DOHH2 (cell line): ENCODE measurements around the gene RNLS.

Experiments used
- H3F3A ChIP-seq: fragments of 200-600 bp; sonication (generic), shearing (Covaris generic); 2 replicates; pipeline ENCODE4 v1.6.0; 2016; ENCODE audit warnings: antibody characterized with exemption, mild to moderate bottlenecking; ENCODE audit not compliant: control insufficient read depth, insufficient read depth
- H3K27ac ChIP-seq: fragments of 200-600 bp; sonication (generic); 2 replicates; pipeline ENCODE4 v1.5.1; 2014; ENCODE audit warnings: low read depth, mild to moderate bottlenecking, low read length, moderate library complexity
- H3K27me3 ChIP-seq: fragments of 200-600 bp; sonication (generic); 2 replicates; pipeline ENCODE4 v1.6.1; 2014; ENCODE audit warnings: mild to moderate bottlenecking, low read length, mixed read lengths; ENCODE audit not compliant: control insufficient read depth
- H3K36me3 ChIP-seq: fragments of 200-600 bp; sonication (generic); 2 replicates; pipeline ENCODE4 v1.6.1; 2014; ENCODE audit warnings: mild to moderate bottlenecking, low read length, moderate library complexity, mixed read lengths; ENCODE audit not compliant: control insufficient read depth
- H3K4me1 ChIP-seq: fragments of 200-600 bp; sonication (generic); 2 replicates; pipeline ENCODE4 v1.6.1; 2014; ENCODE audit warnings: mild to moderate bottlenecking, low read length, mixed read lengths; ENCODE audit not compliant: control insufficient read depth
- H3K4me2 ChIP-seq: fragments of 200-600 bp; sonication (generic); 2 replicates; pipeline ENCODE4 v1.6.0; 2014; ENCODE audit warnings: mild to moderate bottlenecking, low read length, moderate library complexity
- H3K4me3 ChIP-seq: fragments of 200-600 bp; sonication (generic); 2 replicates; pipeline ENCODE4 v1.5.1; 2014; ENCODE audit warnings: mild to moderate bottlenecking, low read length, mixed read lengths
- H3K79me2 ChIP-seq: fragments of 200-600 bp; sonication (generic); 2 replicates; pipeline ENCODE4 v1.6.1; 2014; ENCODE audit warnings: mild to moderate bottlenecking, low read length, mixed read lengths; ENCODE audit not compliant: control insufficient read depth
- H3K9me2 ChIP-seq: fragments of 200-600 bp; sonication (generic); replicated peaks from 2 replicates; pipeline ENCODE4 v1.6.1; 2014; ENCODE audit warnings: mild to moderate bottlenecking, low read length, mixed read lengths; ENCODE audit not compliant: control insufficient read depth
- H3K9me3 ChIP-seq: fragments of 200-600 bp; sonication (generic); 2 replicates; pipeline ENCODE4 v1.6.1; 2014; ENCODE audit warnings: antibody characterized with exemption, low read length, mixed read lengths; ENCODE audit not compliant: control insufficient read depth, insufficient read depth
- H4K20me1 ChIP-seq: fragments of 200-600 bp; sonication (generic); 2 replicates; pipeline ENCODE4 v1.6.0; 2014; ENCODE audit warnings: low read depth, mild to moderate bottlenecking, antibody characterized with exemption, low read length, moderate library complexity; ENCODE audit not compliant: control insufficient read depth, insufficient read depth
- CTCF ChIP-seq: fragments of 200-600 bp; sonication (generic); IDR thresholded peaks from one replicate; pipeline ENCODE4 v1.5.1; 2014; ENCODE audit warnings: antibody characterized with exemption, mild to moderate bottlenecking, low read depth, low read length; ENCODE audit not compliant: poor library complexity, severe bottlenecking
- EZH2phosphoT487 ChIP-seq: fragments of 200-600 bp; sonication (generic); IDR thresholded peaks from 2 replicates; pipeline ENCODE4 v1.6.1; 2017; ENCODE audit warnings: borderline replicate concordance, mild to moderate bottlenecking, antibody characterized with exemption, low read length, moderate library complexity, mixed read lengths

Gene RNLS

GRCh38 chr10:88253128-88253527 is 330.0 kb downstream of the RNLS start:
- Histone ChIP-seq H3K36me3 (no peaks in the 10 kb centered on the region), H3K4me2 (no peak overlapping the region), H3K4me3 (no peak overlapping the region), H4K20me1 (no peaks in the 10 kb centered on the region), H3K9me2 (no peaks in the 10 kb centered on the region), H3K4me1 (no peaks in the 10 kb centered on the region), H3K27me3 (no peaks in the 10 kb centered on the region), H3K27ac (no peak overlapping the region), H3F3A (no peaks in the 10 kb centered on the region), H3K9me3 (no peaks in the 10 kb centered on the region), H3K79me2 (no peaks in the 10 kb centered on the region)
- TF ChIP-seq EZH2phosphoT487 (no peak), CTCF (no peak)

GRCh38 chr10:88249450-88249849 is 333.7 kb downstream of the RNLS start:
- Histone ChIP-seq H3K4me1 (no peaks in the 10 kb centered on the region), H3K9me2 (no peaks in the 10 kb centered on the region), H4K20me1 (no peaks in the 10 kb centered on the region), H3K9me3 (no peaks in the 10 kb centered on the region), H3K36me3 (no peaks in the 10 kb centered on the region), H3K79me2 (no peaks in the 10 kb centered on the region), H3K4me3 (no peak overlapping the region), H3K4me2 (no peak overlapping the region), H3K27ac (no peak overlapping the region), H3K27me3 (no peaks in the 10 kb centered on the region), H3F3A (no peaks in the 10 kb centered on the region)
- TF ChIP-seq EZH2phosphoT487 = no peak
- TF ChIP-seq CTCF = no peak

GRCh38 chr10:88246675-88247074 is 336.4 kb downstream of the RNLS start:
- Histone ChIP-seq H4K20me1 (no peaks in the 10 kb centered on the region), H3K9me2 (no peaks in the 10 kb centered on the region), H3K79me2 (no peaks in the 10 kb centered on the region), H3K9me3 (no peaks in the 10 kb centered on the region), H3K4me1 (no peaks in the 10 kb centered on the region), H3K27me3 (no peaks in the 10 kb centered on the region), H3K36me3 (no peaks in the 10 kb centered on the region), H3F3A (no peaks in the 10 kb centered on the region), H3K4me3 (no peak overlapping the region), H3K27ac (no peak overlapping the region), H3K4me2 (no peak overlapping the region)
- no peak for TF ChIP-seq EZH2phosphoT487
- no peak for TF ChIP-seq CTCF
